ENCODE results near the gene CAMSAP2.

The CAMSAP2 gene

DNA sequence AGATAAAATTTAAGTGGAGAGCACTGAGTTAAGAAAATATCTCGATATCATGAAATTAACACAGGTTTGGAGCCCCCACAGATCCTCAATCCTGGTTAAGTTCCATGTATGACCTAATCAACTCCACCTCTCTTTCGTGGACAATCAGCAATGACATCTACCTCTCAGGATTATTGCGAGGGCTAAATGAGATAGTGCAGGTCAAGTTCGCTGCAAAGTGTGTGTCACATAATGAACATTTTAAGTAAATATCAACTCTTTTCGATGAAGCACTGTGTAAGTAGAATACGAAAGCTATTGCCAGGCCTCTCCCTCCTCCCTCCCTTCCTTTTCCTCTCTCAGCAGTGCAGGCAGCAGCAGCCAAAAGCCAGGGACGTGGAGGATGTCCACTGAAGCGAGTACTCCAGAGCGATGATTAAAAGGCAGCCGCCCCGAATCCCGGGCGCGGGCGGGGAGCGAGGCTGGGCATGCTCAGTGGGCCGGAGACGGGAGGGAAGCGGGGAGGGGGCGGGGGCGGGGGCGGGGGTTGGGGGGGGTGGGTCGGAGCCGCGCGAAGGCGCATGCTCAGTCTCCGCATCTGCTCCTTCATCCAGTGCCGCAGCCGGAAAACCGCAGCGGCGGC is at the start of gene CAMSAP2:
Gene CAMSAP2, plus strand, starts transcription at position 567 of the 622 bp plus-strand sequence. CDS start 935 bp downstream, outside the sequence.
- peak; percentile 76 for DNase-seq (ENCODE audit: low spot score)

GRCh38 chr1:200692316-200692715 is 46.4 kb upstream of the CAMSAP2 start:
- DNase-seq (ENCODE audit: low spot score), result no peak

DNA sequence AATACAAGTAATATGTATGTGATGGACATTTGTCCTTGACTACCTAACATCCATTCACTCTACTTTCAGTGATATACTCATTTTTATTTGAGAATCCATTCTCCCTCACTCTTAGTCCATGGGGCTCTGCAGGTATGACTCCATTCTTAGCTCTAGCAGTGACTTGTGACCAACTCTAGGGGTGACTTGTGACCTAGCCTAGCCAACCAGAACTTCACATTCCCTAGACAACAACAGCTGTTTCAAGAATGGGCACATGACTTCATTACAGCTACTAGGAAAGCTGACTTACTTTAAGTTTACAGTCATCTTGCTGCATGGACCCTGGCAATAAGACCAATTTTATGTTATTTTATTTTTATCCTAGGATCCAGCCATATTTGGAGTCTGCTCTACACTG is 45.4 kb upstream of the CAMSAP2 start:
- DNase-seq (ENCODE audit: low spot score), result no peak

DNA sequence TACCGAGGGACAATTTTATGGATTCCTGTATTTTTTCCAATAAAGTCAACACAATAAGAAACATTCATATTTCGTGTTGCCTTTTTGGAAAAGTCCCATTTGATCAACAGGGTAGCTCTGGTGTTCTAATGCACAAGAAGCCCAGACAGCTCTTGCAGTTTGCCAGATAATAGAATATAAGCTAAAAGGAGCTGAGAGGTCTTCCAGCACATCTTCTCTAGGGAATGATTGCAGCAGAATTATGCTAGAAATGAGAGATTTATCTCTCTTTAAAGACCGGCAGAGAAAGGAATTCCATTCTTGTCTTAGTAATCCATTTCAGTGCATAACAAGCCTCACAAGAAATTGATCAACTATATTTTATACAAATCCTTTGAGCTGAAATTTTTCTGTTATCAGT is 44.0 kb upstream of the CAMSAP2 start:
- no peak for DNase-seq (ENCODE audit: low spot score)

GRCh38 chr1:200699871-200700270 is 38.8 kb upstream of the CAMSAP2 start:
- no peak for DNase-seq (ENCODE audit: low spot score)

DNA sequence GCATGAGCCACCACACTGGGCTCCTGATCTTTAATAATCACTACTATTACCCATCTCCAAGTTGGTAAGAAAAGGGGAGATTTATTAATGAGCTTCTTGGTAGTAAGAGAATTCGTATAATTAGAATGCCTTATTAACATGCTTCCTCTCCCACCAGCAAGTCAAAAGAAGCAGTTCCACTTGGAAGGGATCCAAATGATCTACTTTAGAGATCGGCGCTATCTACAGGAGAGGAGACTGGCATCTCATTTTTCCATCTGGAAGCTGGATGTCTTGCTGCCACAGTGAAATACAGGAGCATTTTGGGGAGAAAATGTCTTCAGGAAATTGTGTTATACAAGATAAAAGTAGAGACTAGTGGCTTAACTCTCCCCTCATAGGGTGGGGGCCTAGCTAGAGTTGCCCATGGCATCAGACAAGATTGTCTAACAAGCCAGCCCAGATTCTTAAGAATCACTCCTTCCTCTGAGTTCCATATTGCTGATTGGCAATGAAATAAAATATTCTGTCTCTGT is 33.6 kb upstream of the CAMSAP2 start:
- DNase-seq (ENCODE audit: low spot score), result no peak

DNA sequence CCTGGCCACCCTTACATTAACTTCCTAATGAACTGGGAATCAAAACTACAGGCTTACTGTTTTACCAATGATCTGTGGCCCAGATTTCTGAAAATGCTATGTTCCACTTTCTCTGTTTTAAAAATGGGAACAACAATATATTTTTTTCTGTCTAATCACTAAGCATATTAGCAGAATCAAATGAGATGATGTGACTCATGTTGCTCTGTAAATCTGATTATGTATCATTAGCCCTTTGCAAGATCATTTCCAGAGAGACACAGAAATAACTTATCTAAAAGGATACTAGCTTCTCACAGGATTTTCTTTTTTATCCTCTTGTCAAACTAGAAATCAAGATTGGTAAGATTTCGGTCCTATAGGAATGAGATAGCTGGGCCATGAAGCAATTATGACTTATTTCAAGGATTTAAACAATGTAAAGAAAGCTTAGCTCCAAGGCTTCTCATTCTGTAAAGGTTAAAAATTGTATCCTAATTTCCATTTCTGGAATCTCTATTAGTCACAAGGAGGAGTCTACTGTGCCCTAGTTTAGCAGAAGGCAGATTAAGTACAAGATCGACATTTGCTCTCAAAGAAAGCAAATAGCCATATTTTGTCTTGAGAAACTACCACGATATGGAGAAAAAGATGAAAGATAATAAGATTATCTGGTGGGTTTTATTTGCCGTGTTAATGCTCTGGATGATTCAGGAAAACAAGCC is 32.4 kb upstream of the CAMSAP2 start:
- DNase-seq (ENCODE audit: low spot score), result no peak

DNA sequence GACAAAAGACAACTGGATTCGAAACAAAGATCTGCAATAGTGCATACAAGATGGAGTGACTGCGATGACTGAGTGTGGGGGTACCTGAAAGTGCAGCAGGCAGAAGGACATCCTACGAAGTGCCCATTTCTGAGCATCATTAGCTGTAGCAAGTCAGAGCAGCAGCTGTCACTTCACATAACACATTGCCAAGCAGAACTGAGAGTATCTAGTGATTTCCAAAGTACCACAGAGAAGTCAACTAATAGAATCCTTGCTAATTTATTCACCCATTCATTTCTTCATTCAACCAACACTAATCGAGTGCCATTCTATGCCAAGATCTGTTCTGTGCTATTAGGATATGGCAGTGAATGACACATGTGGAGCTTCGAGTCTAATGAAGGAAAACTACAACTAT is 31.6 kb upstream of the CAMSAP2 start:
- no peak for DNase-seq (ENCODE audit: low spot score)

DNA sequence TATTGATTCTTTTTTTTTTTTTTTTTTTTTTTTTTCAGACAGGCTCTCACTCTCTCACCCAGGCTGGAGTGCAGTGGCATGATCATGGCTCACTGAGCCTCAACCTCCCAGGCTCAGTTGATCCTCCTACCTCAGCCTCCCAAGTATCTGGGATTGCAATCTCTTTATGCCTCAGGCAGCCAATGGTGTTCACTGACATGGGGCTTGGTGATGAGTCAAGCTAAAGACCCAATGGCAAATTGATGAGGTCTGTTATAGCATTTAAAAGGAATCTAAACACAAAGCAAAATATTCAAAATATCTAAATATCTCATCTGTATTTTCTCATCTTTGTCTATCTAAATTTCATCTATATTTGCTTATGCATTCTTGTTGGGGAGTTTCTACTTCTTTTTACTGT is 30.5 kb upstream of the CAMSAP2 start:
- DNase-seq (ENCODE audit: low spot score), result no peak

- no peak for DNase-seq (ENCODE audit: low spot score)
Observed at GRCh38 chr1:200708769-200709168, 29.9 kb upstream of the CAMSAP2 start.

DNA sequence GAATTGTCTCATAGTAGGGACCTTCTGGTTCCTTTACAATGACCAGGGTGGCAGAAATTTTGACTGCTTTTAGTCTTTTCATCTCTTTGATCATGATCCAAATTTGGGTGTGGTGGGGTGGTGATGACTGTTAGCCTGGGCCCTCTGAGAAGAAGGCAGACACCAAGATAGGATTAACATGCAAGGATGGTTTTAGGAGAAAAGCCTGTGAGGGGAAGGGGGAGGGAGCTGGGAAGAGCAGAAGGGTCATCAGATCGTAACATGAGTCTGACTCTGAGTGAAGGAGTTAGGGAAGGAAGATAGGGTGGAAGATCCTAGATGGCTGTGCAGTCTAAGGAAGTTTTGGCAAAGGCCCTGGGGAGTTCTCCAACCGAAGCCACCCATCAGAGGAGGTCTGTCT is 28.5 kb upstream of the CAMSAP2 start:
- DNase-seq (ENCODE audit: low spot score), result no peak

- no peak for DNase-seq (ENCODE audit: low spot score)
Observed at GRCh38 chr1:200714504-200715187, 24.0 kb upstream of the CAMSAP2 start.

DNA sequence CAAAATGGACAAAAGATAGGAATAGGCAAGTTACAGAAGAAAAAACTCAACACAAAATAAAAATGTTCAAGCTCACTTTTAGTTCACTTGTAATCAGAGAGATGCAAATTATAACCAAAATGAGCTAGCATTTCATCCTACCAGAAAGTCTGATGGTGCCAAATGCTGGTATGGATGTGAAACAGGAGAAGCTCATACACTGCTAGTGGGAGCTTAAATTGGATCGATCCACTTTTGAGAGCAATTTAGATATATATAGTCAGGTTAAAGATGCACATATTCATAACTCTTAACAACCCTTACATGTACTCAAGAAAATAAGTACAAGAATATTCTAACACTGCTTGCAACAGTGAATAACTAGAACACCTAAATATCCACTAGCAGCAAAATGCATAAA is 18.5 kb upstream of the CAMSAP2 start:
- no peak for DNase-seq (ENCODE audit: low spot score)

GRCh38 chr1:200724064-200724463 is 14.6 kb upstream of the CAMSAP2 start:
- DNase-seq (ENCODE audit: low spot score), result no peak

DNA sequence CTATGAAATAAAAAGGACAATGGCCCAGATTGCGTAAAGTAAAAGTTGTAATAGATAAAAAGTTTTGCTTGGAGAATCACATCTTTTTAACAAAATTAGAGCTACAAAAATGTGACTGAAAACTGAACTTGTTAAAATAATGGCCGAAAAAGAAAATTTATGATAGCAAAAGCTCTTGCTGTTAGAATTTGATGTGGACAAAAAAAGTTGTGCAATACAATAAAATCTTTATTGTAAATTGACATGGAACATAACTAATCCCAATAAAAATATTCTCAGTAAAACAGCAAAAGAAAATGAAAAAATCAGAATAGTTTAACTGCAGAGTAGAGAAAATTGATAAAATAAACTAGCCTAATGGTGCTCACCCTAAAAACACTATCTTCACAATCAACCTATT is 11.4 kb upstream of the CAMSAP2 start:
- DNase-seq (ENCODE audit: low spot score), result no peak

DNA sequence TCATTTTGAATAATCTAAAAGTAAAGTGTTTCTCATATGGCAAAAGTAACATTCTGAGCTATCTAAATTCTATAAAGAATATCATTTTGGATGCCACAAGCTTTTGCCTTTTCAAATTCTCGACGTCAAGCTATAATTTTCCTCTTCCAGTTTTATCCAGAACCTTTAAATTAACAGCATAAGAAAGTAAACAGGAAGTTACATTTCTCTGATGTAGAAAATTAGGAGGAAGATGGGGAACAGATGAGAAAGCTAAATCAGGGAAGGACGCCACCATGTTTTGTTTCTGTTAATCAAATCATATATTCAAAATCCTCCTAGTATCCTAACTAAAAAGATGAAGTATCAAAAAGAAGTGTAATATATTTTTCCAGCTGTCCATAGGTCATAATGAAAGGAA is 8.8 kb upstream of the CAMSAP2 start:
- no peak for DNase-seq (ENCODE audit: low spot score)

DNA sequence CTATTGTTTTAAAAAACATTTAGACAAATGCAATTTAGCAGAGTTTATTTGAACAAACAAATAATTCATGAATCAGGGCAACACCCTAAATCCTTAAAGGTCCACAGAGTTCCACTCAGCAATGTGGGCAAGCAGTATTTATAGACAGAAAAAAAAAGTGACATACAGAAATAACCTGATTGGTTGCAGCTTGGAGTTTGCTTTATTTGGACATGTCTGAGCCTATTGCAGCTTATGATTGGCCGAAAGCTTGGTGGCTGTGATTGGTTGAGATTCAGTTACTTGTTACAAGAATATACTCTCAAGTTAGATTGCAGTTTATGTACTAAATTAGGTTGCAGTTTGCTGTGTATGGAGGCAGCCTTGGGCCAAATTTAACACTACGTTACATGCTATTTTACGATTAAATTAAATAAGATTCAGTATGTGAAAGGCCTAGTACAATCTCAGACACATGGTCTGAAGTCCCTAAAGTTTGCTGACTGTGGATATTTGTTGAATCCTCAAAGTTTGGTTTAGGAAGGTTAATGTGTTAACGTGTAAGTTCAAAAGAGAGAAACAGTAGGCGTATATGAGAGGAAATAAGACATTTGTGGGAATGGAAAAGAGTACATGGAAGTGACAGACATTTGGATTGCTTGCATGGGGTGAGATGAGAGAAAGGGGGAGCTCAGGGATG is 6.9 kb upstream of the CAMSAP2 start:
- DNase-seq (ENCODE audit: low spot score), result no peak

GRCh38 chr1:200732438-200732837 is 6.3 kb upstream of the CAMSAP2 start:
- no peak for DNase-seq (ENCODE audit: low spot score)

GRCh38 chr1:200733907-200734306 is 4.8 kb upstream of the CAMSAP2 start:
- DNase-seq (ENCODE audit: low spot score), result no peak

- DNase-seq (ENCODE audit: low spot score), result no peak
Observed at GRCh38 chr1:200737647-200738291, 924 bp upstream of the CAMSAP2 start.

DNA sequence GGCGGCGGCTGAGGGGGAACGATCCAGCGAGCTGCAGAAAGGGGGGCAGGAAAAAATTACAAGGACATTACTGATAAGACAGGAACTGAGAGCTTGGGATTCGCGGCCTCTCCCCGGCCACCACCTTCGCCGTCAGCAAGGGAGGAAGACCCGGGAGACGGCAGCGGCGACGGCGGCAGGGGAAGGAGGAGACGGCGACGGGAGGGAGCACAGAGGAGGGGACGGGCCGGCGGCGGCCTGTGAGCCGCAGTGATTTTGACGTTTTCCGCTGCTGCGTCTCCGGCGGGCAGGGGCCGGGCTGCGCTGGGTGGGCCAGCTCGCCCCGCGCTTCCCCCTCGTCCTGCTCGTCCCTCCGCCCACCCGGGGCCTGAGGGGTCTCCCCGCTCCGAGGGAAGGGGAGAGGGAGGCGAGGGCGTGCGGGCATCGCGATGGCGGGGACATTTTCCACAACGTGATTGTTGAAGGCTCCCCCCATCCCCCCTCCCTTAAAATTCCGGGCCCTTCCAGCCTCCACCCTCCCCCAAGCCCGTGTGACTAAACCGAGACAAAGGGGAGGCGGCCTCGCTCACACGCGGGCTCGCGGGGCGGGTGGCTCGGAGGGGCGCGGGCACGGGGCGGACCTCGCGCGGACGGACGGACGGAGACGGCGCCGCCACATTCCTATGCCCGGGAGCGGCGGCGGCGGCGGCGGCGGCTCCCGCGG is 407 bp downstream of the CAMSAP2 start:
- DNase-seq (ENCODE audit: low spot score), result peak; percentile 29
